GM21423 (cell line): Measurements from ENCODE around the gene ANKRD61.
A peak's percentile ranks its signal among the peaks of the same experiment; 100 is the strongest.
"Not testable (repeated sequence)": the region's sequence is repeated elsewhere in the genome, so short reads cannot be mapped to it uniquely, and the experiment has no call there.

Experiments
- ATAC-seq: cut with Tn5 transposase; IDR thresholded peaks from one replicate; pipeline ENCODE4 v1.9.1; 2021; ENCODE audit warnings: mild to moderate bottlenecking, moderate library complexity; ENCODE audit not compliant: unreplicated experiment

The ANKRD61 gene

GRCh38 chr7:6031567-6031966 lies 391 bp downstream of the ANKRD61 start:
- ATAC-seq: no peak

- ATAC-seq: no peak
Observed at GRCh38 chr7:6032167-6032566, 991 bp downstream of the ANKRD61 start.

- ATAC-seq: no peak
Observed at GRCh38 chr7:6032641-6033040, 1.5 kb downstream of the ANKRD61 start.

- ATAC-seq: no peak
Observed at GRCh38 chr7:6035165-6035564, 4.0 kb downstream of the ANKRD61 start.

GRCh38 chr7:6035686-6036085 lies 4.5 kb downstream of the ANKRD61 start:
- ATAC-seq: no peak

- ATAC-seq: no peak
Observed at GRCh38 chr7:6049780-6050179, 18.6 kb downstream of the ANKRD61 start.

- not testable (repeated sequence) for ATAC-seq
Observed at GRCh38 chr7:6051185-6051584, 20.0 kb downstream of the ANKRD61 start.

- ATAC-seq: no peak
Observed at GRCh38 chr7:6056616-6057015, 25.4 kb downstream of the ANKRD61 start.

- ATAC-seq: no peak
Observed at GRCh38 chr7:6057316-6058129, 26.3 kb downstream of the ANKRD61 start.

- ATAC-seq: not testable (repeated sequence)
Observed at GRCh38 chr7:6059941-6060340, 28.8 kb downstream of the ANKRD61 start.

- peak; percentile 85 for ATAC-seq
Observed at GRCh38 chr7:6071406-6071805, 40.2 kb downstream of the ANKRD61 start.

- no peak for ATAC-seq
Observed at GRCh38 chr7:6074612-6075380, 43.6 kb downstream of the ANKRD61 start.

- ATAC-seq: no peak
Observed at GRCh38 chr7:6078548-6078947, 47.4 kb downstream of the ANKRD61 start.

- not testable (repeated sequence) for ATAC-seq
Observed at GRCh38 chr7:6083047-6083446, 51.9 kb downstream of the ANKRD61 start.
